DND-41 (cell line): ENCODE measurements around the gene SLC2A4RG.

Source experiments
- CTCF ChIP-seq: IDR thresholded peaks from 2 replicates; pipeline ENCODE4 v1.5.1; 2012; ENCODE audit warnings: borderline replicate concordance, low read length, moderate library complexity, mild to moderate bottlenecking; ENCODE audit not compliant: poor library complexity, severe bottlenecking; ENCODE audit errors: extremely low read depth
- EZH2 ChIP-seq: IDR thresholded peaks from 3 replicates; pipeline ENCODE4 v1.6.1; 2012; ENCODE audit warnings: borderline replicate concordance, low read depth, mild to moderate bottlenecking, moderate library complexity, low read length, inconsistent platforms; ENCODE audit not compliant: severe bottlenecking

DNA sequence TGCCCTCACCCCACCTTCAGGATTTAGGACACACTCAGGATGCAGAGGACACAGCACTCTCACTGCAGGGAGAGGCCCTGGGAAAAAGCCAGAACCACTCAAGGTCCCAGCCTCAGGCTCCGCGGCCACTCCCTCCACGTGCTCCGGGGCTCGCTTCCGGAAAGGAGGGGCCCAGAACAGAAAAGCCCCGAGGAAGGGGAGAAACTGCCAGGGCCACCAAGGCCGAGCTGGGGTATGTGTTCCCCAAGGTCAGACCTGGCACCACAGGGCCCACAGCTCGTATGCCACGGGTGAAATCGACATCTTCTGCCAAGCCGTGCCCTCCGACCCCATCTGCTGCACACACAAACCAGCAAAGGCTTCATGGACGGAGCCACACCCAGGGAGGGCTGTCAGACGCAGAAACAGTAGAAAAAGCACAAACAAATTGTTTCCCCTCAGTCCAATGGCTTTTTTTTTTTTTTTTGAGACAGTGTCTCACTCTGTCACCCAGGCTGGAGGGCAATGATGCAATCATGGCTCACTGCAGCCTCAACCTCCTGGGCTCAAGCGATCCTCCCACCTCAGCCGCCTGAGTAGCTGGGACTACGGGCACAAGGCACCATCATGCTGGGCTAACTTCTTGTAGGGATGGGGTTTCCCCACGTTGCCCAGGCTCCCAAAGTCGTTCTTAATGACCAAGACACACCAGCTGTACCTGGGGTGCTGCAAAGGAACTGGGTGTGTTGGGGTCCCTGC lies 33.4 kb downstream of the SLC2A4RG start:
- no peak for TF ChIP-seq CTCF
- TF ChIP-seq EZH2: no peak
